GM12865 (cell line): ENCODE data around the gene RANBP10.

Experiments used
- DNase-seq: peaks from one replicate; pipeline ENCODE4 v3.0.0; 2010; ENCODE audit warnings: low read depth
- H3K4me3 ChIP-seq: 2 replicates; pipeline ENCODE4 v1.5.1; 2011; ENCODE audit warnings: mild to moderate bottlenecking, low read depth, low read length, control low read depth
- CTCF ChIP-seq: IDR thresholded peaks from 2 replicates; pipeline ENCODE4 v1.5.1; 2011; ENCODE audit warnings: low read length, control low read depth, low read depth, inconsistent platforms; ENCODE audit not compliant: insufficient read depth; ENCODE audit errors: missing control alignments

RANBP10 gene

DNA sequence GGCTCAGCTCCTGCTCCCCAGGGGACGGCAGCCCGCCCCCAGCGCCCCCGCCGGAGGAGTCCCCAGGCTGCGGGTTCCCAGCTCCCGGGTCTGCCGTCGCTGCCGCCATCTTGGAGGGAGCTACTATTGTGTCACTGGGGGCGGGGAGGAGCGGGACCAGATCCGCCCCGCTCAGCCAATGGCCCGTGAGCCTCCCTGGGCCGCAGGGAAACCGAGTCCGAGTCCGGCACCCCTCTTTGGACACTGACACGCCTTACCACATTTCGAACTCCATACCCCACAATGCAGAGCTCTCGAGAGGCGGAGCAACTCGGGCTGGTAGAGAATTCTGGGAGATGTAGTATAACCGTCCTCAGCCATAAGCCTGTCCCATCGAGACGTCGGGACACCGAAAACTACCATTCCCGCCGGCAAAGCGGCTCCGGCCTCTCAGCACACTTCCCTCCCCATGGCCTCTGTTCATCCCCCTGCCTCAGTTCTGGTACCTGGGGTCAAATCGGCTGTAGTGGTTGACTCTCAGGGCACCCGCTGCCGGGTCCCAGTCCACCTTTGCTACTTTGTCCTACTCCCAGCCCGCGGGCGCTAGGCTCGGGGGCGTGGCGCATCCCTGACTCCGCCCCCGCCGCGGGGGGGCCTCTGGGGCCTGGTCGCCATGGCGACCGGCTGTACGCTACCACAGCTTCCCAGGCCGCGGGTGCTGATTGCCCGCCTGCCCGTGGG lies at the start of gene RANBP10, which contains the start of gene TSNAXIP1:
Gene RANBP10, minus strand, starts transcription at position 133 of the 720 bp plus-strand sequence. Its CDS starts 24 bp downstream, at position 109.
Gene TSNAXIP1, plus strand, starts transcription at position 462 of the 720 bp plus-strand sequence. CDS start 261 bp downstream, outside the sequence.
- peak within 1 kb of the TSS; percentile 84 for H3K4me3 ChIP-seq
- DNase-seq: peak; percentile 99
- no peak for TF ChIP-seq CTCF

GRCh38 chr16:67855789-67856188 lies 49.4 kb upstream of the RANBP10 start:
- TF ChIP-seq CTCF: no peak
- no peak overlapping the region for H3K4me3 ChIP-seq
- no peak for DNase-seq

GRCh38 chr16:67853670-67854069 lies 47.3 kb upstream of the RANBP10 start:
- TF ChIP-seq CTCF: no peak
- no peak for DNase-seq
- H3K4me3 ChIP-seq: no peak overlapping the region

DNA sequence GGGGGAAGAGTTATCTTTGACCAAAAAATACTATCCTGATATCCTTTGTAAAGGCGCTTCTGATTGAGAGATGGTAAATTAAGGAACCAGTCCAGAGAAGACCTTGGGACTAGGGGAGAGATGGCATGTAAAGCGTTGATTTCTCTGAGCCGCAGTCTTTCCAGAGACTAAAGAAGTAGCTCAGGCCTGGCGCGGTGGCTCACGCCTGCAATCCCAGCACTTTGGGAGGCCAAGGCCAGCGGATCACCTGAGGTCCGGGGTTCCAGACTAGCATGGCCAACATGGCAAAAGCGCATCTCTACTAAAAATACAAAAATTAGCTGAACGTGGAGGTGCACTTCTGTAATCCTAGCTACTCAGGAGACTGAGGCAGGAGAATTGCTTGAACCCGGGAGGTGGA lies 41.8 kb upstream of the RANBP10 start:
- DNase-seq: no peak
- TF ChIP-seq CTCF: no peak
- peak overlapping the region; percentile 67 for H3K4me3 ChIP-seq

DNA sequence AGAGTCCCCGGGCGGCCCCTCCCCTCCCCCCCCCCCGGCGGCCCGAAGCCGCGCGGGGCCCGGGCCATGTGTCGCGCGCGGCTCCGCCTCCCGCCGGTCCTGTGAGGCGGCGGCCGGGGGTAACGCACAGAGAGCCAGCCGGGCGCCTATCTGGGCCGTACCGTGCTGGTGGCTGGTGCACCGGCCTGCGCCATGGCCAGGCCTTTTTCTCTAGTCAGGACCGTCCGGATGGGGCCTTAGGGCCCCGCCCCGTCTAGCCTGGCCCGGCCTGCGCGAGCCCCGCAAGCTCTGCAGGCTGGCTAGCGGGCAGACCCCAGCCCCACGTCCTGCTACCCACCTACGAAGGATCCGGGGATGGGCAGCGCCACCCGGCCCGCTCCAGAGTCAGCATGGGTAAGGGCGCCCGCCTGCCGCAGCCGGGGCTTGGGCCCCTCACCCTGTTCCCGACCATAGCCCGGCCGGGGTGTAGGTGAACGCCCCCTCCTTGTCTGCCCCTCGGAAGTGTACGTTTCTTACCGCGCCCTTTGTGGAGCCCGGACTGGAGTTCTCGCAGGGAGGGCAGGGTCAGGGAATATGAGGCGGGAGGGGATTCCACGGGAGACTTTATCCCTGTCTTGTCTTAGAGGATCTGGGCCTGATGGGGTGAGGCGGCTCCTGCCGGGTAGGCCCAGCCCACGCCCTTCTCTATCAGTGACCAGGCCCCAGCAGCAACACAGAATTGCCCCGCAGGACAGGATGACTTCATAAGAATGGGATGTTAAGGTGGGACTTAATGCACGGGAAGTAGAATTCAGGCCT lies 40.9 kb upstream of the RANBP10 start, which contains the start of gene CENPT:
Gene CENPT, minus strand, starts transcription at position 630 of the 798 bp plus-strand sequence. CDS start 13,834 bp downstream, outside the sequence.
- peak within 1 kb of the TSS; percentile 67 for H3K4me3 ChIP-seq
- TF ChIP-seq CTCF: no peak
- peak; percentile 22 for DNase-seq

DNA sequence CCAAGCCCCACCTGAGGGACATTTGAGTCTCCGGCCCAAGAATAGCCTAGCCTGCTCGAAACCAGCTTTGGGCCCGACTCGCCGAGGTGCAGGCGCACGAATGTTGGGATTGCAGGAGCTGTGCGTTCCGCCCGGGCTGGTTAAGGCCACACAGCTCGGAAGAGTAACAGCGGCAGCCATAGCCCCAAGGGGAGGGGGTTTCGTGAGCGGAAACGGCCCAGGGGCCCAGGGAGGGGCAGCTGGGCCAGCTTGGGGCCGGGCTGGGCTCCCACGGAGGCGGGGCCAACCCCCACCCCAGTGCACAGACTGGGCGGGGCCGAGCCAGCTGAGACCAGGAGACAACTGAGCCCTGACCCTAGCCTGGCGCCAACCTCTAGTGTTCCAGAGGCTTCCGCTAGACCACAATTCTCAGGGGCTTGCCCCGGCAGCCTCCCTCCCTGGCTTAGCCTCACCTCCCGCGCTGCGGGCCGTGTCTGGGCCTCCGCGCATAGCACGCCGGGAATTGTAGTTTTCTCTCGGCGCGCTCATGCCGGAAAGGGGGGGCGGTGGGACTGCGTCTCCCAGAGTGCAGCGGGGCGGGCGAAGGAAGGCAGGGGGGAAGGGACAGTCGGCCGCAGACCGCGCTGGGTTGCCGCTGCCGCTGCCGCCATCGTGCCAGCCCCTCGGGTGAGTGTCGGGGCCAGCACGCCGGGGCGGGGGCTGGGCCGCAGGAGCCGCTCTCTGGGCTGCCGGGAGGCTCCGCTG lies 40.1 kb upstream of the RANBP10 start, which contains the start of gene NUTF2:
Gene NUTF2, plus strand, starts transcription at position 614 of the 744 bp plus-strand sequence. CDS start 18,198 bp downstream, outside the sequence.
- DNase-seq: peak; percentile 97
- TF ChIP-seq CTCF: no peak
- H3K4me3 ChIP-seq: peak within 1 kb of the TSS; percentile 67
